ENCODE data around the gene SPART.
"Not testable (repeated sequence)": the region's sequence is repeated elsewhere in the genome, so short reads cannot be mapped to it uniquely, and the experiment has no call there.

The SPART gene

GRCh38 chr13:36310417-36311108, 35.6 kb downstream of the SPART start:
- DNase-seq = no peak

GRCh38 chr13:36302289-36302688, 43.9 kb downstream of the SPART start:
- no peak for DNase-seq

- not testable (repeated sequence) for DNase-seq
These were observed 46.7 kb downstream of the SPART start for GRCh38 chr13:36299469-36299868.

- DNase-seq = no peak
These were observed 47.6 kb downstream of the SPART start for GRCh38 chr13:36298535-36299068.

- DNase-seq = peak; percentile 64
These were observed 48.5 kb downstream of the SPART start, which contains the start of gene CCDC169 for GRCh38 chr13:36297366-36298338. Gene CCDC169 (minus strand): TSS chr13:36297814. CDS start chr13:36297719, 95 bp downstream.

GRCh38 chr13:36294096-36294495, 52.1 kb downstream of the SPART start:
- no peak for DNase-seq

GRCh38 chr13:36293497-36293896, 52.7 kb downstream of the SPART start:
- no peak for DNase-seq

- DNase-seq = no peak
These were observed 57.3 kb downstream of the SPART start for GRCh38 chr13:36288794-36289391.

GRCh38 chr13:36286006-36286405, 60.2 kb downstream of the SPART start:
- no peak for DNase-seq

- no peak for DNase-seq
These were observed 63.3 kb downstream of the SPART start for GRCh38 chr13:36282821-36283432.

GRCh38 chr13:36275190-36276002, 70.8 kb downstream of the SPART start:
- DNase-seq = no peak

GRCh38 chr13:36273431-36273830, 72.8 kb downstream of the SPART start:
- DNase-seq = no peak

GRCh38 chr13:36261976-36262375, 84.2 kb downstream of the SPART start:
- no peak for DNase-seq

GRCh38 chr13:36261011-36261410, 85.2 kb downstream of the SPART start:
- DNase-seq = no peak

GRCh38 chr13:36259361-36260137, 86.6 kb downstream of the SPART start:
- no peak for DNase-seq

- no peak for DNase-seq
These were observed 87.4 kb downstream of the SPART start for GRCh38 chr13:36258831-36259230.

Data from CD4-positive, alpha-beta T cell treated with Interleukin-6 for 4 hours (primary cell).